AG04449 (cell line): ENCODE measurements around the gene ALX4.

Experiments used
- CTCF ChIA-PET: fragments of 350-600 bp; formaldehyde crosslinking; extraction: SDS; loops from one replicate; lab custom pipeline; 2021; ENCODE audit warnings: antibody characterized with exemption; lab: Yijun Ruan, JAX
- POLR2A ChIA-PET: fragments of 400-600, 350-600 bp; formaldehyde crosslinking; extraction: SDS; loops from one replicate; lab custom pipeline; 2020; ENCODE audit warnings: antibody characterized with exemption, inconsistent platforms; lab: Yijun Ruan, JAX
- DNase-seq: peaks from one replicate; pipeline ENCODE4 v3.0.0-alpha.2; 2010; ENCODE audit warnings: low read depth, low spot score
- H3K4me3 ChIP-seq: 2 replicates; pipeline ENCODE4 v1.5.1; 2011; ENCODE audit warnings: low read depth, mild to moderate bottlenecking, control low read depth, low read length
- TF ChIP-seq, protein P1 (sequence below): IDR thresholded peaks from one replicate; pipeline ENCODE4 v1.5.1; 2011; ENCODE audit warnings: mild to moderate bottlenecking, moderate library complexity, low read length, control low read depth, inconsistent platforms; ENCODE audit not compliant: insufficient read depth; ENCODE audit errors: missing control alignments

ALX4 gene

DNA sequence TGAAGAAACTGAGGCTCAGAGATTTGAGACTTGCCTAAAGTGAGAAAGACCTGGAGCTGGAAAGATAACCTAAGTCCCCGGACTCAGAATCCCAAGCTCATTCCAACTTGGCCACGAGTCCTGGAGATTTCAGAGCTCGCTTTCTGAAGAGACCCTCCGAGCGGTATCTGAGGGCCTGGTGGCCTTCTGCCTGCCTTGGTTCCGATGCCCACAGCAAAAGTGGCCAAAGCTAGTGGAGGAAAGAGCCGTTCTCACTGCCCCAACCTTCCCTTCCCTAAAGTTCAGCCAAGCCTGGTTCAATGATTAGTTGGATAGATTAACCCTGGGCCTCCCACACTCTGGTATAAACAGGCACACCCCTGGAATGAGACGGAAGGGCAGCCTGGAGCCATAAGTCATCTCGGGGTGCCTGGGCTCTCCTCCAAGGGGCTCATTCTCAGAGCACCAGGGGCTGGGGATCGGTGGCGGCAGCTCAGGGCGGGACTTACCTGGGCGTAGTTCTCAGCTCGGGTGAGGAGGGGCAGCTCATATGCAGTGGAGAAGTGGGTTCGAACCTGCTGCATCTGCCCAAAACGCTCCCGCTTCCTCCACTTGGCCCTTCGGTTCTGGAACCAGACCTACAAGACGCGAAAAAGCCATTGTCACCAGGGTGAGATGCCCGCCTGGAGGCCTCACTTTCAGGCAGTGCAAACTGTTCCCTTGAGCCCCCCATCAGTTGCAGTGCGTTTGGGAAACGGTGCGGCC, 42.8 kb downstream of the ALX4 start:
- no peak overlapping the region for H3K4me3 ChIP-seq
- TF ChIP-seq, protein P1, sequence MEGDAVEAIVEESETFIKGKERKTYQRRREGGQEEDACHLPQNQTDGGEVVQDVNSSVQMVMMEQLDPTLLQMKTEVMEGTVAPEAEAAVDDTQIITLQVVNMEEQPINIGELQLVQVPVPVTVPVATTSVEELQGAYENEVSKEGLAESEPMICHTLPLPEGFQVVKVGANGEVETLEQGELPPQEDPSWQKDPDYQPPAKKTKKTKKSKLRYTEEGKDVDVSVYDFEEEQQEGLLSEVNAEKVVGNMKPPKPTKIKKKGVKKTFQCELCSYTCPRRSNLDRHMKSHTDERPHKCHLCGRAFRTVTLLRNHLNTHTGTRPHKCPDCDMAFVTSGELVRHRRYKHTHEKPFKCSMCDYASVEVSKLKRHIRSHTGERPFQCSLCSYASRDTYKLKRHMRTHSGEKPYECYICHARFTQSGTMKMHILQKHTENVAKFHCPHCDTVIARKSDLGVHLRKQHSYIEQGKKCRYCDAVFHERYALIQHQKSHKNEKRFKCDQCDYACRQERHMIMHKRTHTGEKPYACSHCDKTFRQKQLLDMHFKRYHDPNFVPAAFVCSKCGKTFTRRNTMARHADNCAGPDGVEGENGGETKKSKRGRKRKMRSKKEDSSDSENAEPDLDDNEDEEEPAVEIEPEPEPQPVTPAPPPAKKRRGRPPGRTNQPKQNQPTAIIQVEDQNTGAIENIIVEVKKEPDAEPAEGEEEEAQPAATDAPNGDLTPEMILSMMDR, result no peak
- no peak for DNase-seq
- CTCF ChIA-PET, result interaction anchor here (1.3 to 15.7 kb wide), 2 partner anchors 21 to 271 kb away, joined by 3 to 160 read pairs; no protein-coding TSS in a partner anchor
- POLR2A ChIA-PET, result no interaction called here

DNA sequence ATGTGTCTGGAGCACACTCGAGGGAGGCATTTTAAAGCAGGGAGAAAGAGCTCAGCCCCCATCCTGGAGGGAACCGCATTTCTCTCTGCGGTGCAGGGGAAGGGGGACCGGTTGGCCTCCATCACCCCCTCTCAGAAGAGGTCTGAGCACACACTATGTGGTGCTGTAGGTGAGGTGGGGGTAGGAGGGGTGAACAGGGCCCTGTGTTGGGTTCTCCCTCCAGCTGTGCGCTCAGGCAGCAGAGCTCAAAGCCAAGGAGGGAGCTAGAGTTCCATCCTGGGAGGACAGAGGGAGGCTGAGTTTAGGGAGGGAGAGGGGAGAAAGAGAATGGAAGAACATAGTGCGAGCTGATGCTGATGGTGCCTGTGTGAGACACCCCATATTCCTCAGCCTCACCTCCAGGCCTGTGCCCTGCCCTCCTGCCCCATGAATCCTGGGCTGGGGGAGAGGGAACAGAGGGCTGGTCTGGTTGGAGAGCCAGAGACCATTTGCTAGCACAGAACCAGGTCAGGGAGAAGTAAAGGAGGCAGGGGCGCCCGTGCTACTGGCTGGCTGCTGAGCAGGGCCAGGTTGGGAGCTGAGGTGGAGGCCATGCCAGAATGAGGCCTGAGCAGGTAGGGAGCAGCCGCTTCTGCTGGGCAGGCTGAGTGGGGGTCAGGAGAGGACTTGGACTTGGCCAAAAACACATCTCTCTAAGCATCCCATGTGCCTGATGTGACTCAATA, 43.7 kb downstream of the ALX4 start:
- ChIA-PET POLR2A (no interaction called here), CTCF (interaction anchor here (0.9 to 15.7 kb wide), 2 partner anchors 18 to 22 kb away, joined by 3 to 160 read pairs; no protein-coding TSS in a partner anchor)
- DNase-seq, result no peak
- TF ChIP-seq, protein P1, result no peak
- H3K4me3 ChIP-seq, result no peak overlapping the region

DNA sequence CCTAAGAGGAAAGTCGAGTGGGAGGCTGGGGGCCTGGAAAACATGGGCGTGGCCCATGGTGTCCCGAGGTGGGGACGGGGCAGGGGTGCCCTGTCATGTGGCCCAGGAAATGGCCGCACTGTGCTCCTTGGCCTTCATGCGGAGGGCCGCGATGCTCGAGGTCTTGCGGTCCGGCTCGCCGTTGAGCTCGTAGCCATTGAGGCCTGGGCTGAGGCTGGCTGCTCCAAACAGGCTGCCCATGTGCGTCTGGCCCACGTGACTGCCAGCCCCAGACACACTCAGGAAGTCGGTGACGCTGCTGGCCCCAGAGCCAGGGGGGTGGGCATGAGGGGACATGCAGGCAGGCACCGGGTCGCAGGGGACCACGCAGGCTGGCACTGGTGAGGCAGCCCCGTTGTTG, 45.2 kb downstream of the ALX4 start:
- ChIA-PET POLR2A (no interaction called here), CTCF (interaction anchor here (15.7 kb wide), 1 partner anchor 23 kb away, joined by 160 read pairs; no protein-coding TSS in a partner anchor)
- H3K4me3 ChIP-seq, result no peak overlapping the region
- TF ChIP-seq, protein P1, result no peak
- DNase-seq, result no peak

DNA sequence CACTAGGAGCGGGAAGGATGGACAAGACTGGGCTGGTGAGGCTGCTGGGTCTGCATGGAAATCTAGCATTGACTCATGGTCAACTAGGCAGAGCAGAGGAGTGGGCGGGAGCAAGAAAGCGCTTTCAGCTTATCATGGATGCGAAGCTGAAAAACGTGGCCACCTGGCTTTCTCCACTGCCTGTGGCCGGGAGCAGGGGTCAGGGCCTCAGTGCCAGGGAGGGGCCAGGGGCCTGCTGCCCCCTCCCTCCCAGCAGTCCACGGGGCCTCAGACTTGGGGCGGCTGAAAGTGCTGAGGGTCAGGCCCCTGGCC, 45.5 kb downstream of the ALX4 start:
- TF ChIP-seq, protein P1, result no peak
- no peak overlapping the region for H3K4me3 ChIP-seq
- ChIA-PET POLR2A (no interaction called here), CTCF (no interaction called here)
- DNase-seq, result no peak

DNA sequence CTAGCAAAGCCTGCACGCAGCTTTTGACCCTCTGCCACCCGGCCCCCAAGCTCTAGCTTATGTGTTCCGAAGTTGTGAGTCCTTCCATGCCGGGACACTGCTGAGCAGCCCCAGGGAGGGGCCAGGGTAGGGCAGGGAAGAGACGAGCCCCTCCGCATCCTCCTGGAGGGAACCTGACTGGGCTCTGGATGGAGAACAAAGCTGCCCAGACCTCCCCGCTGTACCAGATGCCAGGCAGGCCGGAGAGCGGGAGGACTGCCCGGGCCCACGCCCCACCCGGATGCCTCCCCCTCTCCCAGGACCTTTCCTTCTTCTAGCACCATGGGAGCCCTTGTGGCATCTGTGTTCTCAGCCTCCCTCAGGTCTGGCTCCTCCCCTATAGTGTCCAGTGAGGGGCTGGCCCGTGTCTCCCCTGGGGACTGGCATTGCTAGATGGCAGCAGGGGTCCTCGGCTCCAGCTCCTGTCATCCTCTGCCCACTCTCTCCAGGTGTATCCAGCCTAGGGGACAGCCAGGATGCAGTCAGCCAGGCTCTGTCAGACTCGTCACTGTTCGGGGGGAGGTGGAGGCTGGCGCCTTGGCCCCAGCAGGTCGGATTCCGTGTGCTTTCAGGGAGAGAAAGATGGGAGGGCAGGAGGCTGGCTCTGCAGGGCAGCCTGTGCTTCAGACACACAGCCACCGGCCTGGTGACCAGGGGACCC, 46.1 kb downstream of the ALX4 start:
- no peak overlapping the region for H3K4me3 ChIP-seq
- POLR2A ChIA-PET, result no interaction called here
- TF ChIP-seq, protein P1, result no peak
- CTCF ChIA-PET, result no interaction called here
- DNase-seq, result no peak
